GM19025 (cell line): ENCODE results near the gene TADA2A.
"Not testable (repeated sequence)": the region's sequence is repeated elsewhere in the genome, so short reads cannot be mapped to it uniquely, and the experiment has no call there.

Experiments used
- ATAC-seq: cut with Tn5 transposase; IDR thresholded peaks from one replicate; pipeline ENCODE4 v1.9.1; 2021; ENCODE audit warnings: mild to moderate bottlenecking, low read depth, moderate library complexity; ENCODE audit not compliant: unreplicated experiment

Gene TADA2A

DNA sequence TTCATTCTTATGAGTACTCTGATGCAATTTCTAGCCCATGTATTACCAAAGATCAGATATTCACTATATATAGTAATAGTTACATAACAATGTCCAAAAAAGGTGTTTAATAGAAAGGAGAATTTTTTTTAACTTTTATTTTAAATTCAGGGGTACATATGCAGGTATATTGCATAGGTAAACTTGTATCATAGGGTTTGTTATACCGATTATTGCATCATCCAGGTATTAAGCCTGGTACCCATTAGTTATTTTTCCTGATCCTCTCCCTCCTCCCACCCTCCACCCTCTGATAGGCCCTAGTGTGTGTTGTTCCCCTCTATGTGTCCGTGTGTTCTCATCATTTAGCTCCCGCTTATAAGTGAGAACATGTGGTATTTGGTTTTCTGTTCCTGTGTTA is 51.1 kb downstream of the TADA2A start:
- ATAC-seq = not testable (repeated sequence)

DNA sequence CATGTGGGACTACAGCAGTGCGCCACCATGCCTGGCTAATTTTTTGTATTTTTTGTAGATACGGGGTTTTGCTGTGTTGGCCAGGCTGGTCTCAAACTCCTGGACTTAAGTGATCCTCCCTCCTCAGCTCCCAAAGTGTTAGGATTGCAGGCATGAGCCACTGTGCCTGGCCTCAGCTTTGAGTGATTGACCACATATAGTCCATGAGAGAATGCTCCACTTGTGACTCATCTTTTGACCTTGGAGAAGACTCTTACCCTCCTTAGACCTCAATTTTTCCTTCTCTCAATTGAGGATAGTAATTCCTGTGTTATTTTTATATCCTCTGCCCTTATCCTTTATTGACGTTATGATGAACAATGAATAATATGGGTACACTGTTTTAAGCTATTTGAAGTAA is 52.1 kb downstream of the TADA2A start:
- ATAC-seq = no peak

DNA sequence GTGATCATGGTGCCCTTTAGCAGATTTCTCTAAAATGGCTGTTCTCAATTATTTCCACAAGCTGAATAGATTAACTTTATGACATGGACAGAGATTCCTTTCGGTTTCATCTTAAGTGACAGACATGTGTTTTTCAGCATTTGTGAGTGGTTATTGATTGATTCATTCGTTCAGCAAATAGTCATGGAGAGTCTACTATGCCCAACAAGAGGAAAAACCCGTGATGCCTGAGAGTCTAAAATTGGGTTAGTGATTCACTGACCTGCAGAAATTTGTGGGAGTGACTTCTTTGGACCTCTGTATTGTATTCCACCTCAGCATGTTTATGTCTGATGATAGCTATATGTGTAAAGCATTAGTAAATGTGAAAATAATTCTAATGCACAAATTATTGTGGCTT is 55.0 kb downstream of the TADA2A start:
- ATAC-seq = no peak

DNA sequence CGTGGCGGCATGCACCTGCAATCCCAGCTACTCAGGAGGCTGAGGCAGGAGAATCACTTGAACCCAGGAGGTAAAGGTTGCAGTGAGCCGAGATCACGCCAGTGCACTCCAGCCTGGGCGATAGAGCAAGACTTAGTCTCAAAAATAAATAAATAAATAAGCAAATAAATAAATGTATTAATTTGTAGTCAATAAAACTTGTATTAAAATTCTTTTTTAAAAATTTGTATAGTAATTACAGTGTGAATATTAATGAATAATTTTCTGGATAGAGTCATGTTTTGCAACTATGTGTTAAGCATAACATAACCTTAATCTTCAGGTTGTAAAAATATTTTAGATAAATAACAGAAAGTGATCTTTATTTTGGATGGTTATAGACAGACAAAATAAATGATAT is 55.8 kb downstream of the TADA2A start:
- ATAC-seq = no peak

DNA sequence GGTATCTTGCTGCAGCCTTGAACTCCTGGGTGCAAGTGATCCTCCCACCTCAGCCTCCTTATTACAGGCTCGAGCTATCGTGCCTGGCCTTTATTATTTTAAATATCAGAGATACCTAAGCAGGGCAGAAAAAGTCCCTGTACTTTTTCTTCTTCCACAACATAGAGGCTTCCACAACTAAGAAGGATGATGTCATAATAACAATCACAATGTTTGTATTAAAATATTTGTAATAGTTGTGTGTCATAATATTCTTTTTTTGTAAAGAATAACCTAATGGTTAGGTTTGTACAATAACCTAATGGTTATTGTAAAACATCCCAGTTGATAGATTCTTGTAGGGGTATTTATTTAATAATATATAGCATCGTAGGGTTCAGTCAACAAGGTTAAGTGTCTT is 56.4 kb downstream of the TADA2A start:
- ATAC-seq = no peak

DNA sequence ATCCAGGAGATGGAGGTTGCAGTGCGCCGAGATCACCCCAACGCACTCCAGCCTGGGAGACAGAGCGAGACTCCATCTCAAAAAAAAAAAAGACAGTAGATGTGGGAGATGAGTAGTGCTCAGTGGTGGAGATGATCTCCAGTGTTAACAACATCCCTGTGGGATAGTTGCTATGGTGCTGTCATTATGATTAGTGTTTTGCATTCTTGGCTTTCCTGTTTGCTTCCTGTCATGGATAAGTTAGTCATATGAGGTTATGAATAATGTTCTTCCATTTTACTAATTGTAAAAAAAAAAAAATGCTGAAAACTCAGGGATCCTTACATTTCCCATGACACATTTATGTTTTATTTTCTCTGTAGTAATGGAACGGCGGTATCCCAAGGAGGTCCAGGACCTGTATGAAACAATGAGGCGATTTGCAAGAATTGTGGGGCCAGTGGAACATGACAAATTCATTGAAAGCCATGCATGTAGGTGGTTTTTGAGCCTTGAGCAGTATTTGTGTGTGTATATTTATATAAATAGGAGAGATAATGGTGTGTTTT is 58.5 kb downstream of the TADA2A start:
- ATAC-seq = no peak

DNA sequence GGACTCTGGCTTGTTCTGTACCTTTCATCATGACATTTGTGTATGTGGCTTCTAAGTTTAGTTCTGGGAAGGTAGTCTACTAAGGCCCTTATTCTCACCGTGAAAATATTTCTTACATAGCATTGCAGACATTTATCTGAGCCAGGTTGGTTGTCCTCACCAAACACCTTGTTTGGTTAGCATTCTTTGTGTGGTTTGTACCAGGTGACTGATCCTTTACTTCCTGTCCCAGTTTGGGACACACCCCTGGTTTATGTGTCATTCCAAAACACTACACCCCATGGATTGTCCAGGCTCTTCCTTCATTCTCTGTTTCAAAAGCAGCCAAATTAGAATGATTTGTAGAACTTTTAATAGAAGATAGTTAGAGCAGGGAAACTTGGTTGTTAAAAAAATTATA is 59.8 kb downstream of the TADA2A start:
- no peak for ATAC-seq

DNA sequence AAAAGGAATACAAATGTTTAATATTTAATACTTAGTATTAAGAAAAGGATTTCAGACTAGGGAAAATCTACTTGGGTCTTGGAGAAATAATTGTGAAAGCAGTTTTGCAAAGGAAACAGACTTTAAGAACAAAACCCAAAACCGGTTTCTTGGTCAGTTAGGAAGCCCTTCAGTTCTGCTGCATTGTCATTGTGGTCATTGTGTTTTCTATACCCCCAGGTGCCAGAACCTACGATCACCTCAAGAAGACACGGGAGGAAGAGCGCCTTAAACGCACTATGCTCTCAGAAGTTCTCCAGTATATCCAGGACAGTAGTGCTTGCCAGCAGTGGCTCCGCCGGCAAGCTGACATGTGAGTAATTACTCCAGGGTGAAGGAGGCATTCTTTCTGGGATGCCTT is 63.5 kb downstream of the TADA2A start:
- no peak for ATAC-seq

DNA sequence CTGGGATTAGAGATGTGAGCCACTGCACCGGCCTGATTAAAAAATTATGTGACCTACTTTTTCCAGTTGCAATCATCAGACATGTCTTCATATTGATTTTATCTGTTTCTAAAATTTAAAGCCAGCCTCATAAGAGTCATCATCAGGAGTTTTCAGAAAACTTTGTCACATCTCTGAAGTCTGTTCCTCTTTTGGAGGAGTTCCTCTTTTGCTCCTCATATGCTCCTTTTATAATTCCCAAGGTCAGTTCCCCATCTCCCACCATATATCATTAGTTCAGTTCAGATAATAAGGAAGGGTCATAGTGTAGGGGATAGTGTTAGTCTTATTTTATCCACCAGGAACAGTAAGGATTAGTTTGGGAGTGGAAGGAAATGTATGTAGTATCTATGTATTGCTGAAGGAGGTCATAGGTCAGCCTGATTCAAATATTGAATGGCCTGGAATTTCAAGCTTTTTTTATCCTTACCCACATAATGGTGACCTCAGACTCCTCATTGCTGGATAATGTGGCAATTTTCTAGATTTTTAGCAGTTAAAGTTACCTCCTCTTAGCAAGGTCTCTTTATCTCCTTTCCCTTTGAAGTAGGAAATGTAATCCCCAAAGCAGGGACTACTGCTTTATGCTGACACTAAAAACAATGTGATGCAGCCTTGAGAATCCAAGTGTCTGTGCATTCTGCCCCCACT is 69.2 kb downstream of the TADA2A start:
- no peak for ATAC-seq

DNA sequence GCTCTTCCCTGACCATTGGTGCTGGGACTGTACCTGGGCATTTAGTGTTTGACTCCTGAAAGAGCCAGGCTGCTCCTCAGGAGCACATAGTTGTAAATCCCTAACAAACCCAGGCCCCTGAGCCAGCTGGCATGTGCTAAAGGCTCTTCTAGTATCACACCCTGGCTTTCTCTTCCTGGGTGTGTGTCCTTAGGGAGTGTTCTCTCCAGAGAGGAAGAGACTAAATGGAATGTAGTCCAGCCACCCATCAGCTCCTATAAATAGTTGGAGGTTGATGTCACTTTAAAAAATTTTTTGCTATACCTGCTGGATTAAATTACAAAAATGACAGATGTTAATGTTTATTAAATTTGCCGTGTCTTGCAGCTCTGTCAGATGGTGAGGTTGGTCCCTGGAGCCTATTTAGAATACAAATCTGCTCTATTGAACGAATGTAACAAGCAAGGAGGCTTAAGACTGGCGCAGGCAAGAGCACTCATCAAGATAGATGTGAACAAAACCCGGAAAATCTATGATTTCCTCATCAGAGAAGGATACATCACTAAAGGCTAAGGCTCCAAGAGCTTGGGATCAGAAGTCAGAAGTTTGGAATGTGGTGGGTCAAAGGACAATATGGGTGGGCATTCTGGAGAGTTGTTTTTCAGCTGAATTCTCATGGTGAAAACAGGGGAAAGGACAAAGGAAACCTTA is 69.9 kb downstream of the TADA2A start:
- ATAC-seq = no peak

DNA sequence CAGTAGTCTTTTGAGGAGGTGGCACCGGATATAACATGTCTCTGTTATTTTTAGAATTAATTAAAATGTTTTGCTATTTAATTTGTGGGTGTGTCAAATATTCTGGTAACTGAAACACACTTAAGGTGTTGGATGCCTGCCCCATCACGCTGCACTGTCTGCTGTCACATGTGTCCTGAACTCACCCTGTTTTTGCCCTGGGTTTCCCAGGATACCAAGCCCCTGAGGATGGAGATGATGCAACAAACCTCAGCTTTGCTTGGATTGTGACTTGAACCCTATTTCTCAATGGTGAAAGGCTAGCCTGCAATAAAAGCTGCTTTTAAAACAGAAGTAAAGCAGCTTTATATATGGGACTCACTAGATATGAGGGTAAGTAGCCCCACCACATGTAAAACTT is 71.5 kb downstream of the TADA2A start:
- no peak for ATAC-seq

DNA sequence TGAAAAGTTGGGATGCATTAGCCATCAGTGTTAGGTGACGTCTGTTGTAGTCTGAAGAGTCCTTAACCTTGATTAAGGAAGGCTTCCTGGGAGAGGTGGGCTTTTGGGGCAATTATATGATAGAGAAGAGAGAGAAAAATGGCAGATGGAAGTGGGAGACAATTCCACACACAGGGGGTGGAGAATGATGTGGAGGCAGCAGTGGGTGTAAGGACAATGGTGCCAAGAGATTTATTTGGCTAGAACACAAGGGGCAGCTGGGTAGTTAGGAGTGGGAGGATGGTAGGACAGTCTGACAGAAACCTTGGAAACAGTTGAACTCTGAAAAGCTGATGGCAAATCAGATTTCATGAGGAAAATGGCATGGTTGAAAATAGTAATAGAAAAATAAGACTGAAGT is 72.3 kb downstream of the TADA2A start:
- ATAC-seq = no peak

DNA sequence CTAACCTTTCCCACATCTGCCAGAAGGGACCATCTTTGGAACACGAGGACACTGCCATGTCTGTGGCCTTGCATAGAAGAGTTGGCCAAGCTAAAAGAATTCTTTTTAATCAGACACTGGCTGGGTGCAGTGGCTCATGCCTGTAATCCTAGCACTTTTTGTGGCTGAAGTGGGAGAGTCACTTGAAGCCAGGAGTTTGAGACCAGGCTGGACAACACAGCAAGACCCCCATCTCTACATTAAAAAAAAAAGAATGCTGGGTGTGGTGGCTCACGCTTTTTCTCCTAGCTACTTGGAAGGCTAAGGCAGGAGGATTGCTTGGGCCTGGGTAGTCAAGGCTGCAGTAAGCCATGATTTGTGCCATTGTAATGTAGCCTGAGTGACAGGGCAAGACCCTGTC is 73.7 kb downstream of the TADA2A start:
- no peak for ATAC-seq

DNA sequence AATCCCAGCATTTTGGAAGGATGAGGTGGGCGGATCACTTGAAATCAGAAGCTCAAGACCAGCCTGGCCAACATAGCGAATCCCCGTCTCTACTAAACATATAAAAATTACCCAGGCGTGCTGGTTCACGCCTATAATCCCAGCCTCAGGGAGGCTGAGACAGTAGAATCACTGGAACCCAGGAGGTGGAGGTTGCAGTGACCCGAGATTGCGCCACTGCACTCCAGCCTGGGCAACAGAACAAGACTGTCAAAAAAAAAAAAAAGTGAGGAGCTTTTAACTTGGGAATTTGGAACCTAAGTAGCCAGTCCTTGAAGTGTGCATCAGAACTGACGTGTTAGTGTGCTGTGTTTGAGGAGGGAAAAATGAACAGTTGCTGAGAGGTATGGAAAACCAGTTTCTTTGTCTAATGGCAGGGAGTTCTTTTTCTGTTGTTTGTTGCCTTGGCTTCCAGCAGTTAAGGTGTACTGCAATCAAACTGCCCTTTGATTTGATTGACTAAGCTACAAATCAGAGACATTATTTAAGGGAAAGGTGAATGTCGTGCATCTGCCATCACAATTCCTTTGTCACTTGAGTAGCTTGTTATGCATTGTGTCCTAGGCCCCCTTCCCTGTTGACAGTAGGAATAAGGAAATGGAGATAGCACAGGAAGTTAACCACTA is 74.4 kb downstream of the TADA2A start:
- no peak for ATAC-seq

DNA sequence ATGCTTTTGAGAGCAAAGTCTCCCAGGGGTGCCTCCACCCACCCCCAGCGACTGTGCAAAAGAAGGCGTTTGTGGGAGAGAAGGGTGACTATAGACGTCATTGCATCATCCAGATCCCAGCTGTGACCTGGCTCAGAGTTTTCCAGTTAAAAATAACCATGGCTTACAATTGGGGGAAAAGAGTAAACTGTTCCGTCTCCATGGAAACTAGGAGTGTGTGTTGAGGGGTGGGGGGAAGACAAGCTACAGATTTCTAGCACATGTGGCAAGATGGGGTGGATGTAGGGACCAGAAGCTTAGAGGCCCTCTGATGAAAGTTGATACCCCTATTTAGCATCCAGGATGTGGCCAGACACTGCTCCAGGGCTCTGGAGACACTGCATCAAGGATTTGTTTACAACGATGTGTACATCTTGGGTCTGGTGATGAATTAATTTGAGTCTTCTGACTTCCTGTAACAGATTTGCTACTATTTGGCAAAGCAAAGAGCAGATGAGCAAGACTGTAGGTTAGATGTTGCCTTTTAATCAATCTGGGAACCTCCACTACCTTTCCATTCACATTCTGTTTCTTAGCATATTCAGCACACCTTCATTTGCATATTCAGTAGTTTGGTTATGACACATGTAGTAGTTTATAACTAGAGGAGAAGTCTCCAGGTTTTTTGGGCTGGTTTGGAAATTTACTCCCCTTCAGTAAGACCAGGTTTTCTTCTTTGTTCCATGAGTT is 76.8 kb downstream of the TADA2A start:
- ATAC-seq = no peak

DNA sequence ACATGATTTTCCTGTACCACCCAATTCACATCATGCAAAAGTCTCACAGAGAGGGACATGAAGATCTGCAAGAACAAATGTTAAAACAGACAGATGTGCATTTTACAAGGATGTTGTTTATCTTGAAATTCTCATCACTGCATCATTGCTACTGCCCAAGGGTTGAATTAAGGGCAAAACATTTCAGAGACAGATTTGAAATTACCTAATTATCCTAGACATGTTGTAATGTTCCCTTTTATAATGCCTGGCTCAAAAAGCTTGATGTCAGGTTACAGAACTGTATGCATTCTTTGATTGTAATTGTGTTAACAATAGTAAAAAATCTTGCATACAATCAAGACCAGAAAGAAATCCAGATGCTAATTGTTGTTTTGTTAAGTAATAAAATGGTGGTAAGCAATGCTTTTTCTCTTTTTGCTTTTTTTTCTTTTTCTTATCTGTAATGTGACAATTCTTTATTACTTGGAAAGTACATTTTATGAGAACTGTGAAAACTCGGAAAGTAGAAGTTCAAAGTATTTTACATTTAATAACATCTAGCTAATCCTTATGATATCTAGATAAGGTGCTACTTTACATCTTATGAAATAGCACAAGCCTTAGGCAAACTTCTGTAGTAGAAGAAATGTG is 79.4 kb downstream of the TADA2A start:
- ATAC-seq = no peak

DNA sequence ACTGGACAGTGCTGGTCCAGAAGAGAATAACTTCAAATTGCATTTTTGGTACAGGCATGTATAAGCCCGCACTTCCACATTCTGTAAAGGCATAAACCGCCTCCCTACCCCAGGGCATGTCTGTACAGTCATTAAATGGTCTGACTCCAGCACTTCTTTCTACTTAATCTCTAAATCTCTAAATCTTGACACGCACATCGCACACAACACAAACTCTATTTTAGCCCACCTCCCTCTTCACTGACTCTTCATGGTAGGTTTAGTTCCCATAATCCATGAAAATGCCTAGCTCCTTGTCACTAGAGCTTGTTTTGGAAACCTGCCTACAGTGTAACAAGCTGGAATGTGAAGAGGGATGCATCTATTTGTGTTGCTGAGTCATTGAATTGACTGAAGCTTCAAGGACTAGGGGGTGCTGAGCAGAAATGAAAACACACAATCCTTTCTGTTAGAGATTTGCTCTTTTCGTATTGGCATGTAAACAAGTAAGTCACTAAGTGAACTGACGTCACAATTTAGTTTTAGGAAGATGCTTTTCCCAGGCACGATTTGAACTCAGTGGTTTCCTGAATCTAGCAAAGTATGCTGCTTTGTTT is 81.4 kb downstream of the TADA2A start:
- no peak for ATAC-seq

DNA sequence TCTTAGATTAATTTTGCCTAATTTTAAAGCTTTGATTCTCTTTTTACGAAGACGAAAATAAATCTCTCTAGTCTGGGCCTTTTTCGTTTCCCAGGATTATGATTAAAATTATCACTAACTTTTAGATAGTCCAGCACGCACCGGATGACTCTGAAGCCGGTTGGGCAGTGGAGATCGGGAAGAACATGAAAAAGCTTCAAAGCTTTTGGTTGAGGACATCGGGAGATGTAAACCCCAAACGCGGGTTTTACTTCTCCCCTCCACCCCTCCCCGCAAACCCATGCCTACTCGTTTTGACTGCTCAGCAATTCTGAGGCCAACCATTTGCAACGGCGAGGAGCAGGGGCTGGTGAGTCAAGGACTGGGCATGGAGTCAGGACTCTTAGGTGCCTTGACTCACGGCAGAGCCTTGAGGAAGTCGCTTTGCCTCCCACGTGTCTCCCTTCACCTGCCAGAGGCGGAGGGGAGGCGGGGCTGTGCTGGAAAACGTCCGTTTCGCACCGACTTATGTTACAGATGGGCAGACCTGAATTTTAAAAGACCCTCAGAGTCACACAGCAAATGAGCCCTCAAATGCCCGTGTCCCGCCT is 82.0 kb downstream of the TADA2A start:
- ATAC-seq = no peak

DNA sequence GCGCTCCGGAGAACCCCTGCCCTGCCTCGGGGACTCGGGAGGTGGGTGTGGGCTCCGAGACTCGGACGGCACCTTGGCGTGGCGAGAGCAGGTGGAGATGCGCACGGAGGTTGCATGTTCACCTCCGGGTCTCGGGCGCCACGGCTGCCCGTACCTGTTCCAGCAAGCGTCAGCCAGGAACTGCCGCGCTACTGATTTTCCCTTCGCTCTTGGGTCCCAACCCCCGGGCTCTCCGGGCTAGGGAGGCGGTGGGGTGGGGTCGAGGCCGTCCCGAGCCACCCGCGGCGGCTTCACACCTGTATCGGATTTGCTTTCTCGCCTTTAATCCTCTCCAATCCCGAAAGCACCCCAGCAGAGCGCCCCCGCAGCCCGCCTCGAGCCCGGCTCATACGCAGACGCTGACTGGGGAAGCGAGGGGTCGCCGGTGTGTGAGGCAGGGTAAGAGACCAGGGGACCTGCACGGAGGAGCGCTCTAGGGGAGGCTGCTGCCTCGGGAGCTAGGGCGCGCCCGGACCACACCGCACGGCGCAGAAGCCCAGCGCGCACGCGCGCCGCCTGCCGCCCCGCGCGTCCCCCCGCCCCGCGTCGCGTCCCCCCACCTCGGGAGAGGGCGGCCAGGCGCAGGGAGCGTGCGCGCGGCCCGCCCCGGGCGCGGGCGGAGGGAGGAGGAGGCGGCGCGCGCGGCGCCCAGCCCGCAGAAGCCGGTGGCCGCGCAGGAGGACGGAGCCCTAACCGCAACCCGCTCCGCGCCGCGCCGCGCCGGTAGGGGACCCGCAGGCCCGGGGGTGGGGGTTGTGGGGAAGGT is 82.7 kb downstream of the TADA2A start, which contains the start of gene DUSP14:
DUSP14 (plus strand) TSS at position 695 of the 805 bp plus-strand sequence. CDS start 22,382 bp downstream, outside the sequence.
- ATAC-seq = peak; percentile 68
